OCI-LY7 (cell line): ENCODE data around the gene CHCHD1.

Source experiments
- EZH2phosphoT487 ChIP-seq: fragments of 200-600 bp; sonication (generic); IDR thresholded peaks from 2 replicates; pipeline ENCODE4 v1.6.1; 2018; ENCODE audit warnings: low read depth, borderline replicate concordance, mild to moderate bottlenecking, mixed run types, antibody characterized with exemption, low read length, moderate library complexity, mixed read lengths
- TF ChIP-seq, protein P1 (sequence below): fragments of 200-600 bp; sonication (generic); conservative IDR thresholded peaks from 2 replicates; pipeline ENCODE4 v1.5.1; 2014; ENCODE audit warnings: mild to moderate bottlenecking, antibody characterized with exemption, low read length, moderate library complexity, mixed read lengths

GRCh38 chr10:73742454-73742734, 39.5 kb upstream of the CHCHD1 start:
- TF ChIP-seq, protein P1, sequence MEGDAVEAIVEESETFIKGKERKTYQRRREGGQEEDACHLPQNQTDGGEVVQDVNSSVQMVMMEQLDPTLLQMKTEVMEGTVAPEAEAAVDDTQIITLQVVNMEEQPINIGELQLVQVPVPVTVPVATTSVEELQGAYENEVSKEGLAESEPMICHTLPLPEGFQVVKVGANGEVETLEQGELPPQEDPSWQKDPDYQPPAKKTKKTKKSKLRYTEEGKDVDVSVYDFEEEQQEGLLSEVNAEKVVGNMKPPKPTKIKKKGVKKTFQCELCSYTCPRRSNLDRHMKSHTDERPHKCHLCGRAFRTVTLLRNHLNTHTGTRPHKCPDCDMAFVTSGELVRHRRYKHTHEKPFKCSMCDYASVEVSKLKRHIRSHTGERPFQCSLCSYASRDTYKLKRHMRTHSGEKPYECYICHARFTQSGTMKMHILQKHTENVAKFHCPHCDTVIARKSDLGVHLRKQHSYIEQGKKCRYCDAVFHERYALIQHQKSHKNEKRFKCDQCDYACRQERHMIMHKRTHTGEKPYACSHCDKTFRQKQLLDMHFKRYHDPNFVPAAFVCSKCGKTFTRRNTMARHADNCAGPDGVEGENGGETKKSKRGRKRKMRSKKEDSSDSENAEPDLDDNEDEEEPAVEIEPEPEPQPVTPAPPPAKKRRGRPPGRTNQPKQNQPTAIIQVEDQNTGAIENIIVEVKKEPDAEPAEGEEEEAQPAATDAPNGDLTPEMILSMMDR, result no peak
- no peak for TF ChIP-seq EZH2phosphoT487
